Stimulated activated naive CD8-positive, alpha-beta T cell treated with anti-CD3 and anti-CD28 coated beads, Interleukin-15, Interleukin-2, amounts not matched to agents 100 U/mL and 50 U/mL, for 24 hours (primary cell): Measurements from ENCODE around the gene KIF9.
"Not testable (repeated sequence)": the region's sequence is repeated elsewhere in the genome, so short reads cannot be mapped to it uniquely, and the experiment has no call there.

Experiments used
- ATAC-seq: fragments of 150-1000 bp; cut with Tn5 transposase; one replicate; pipeline ENCODE4 v1.10.0; 2021
- DNase-seq: peaks from one replicate; pipeline ENCODE4 v3.0.0; 2021

Gene KIF9, protein sequence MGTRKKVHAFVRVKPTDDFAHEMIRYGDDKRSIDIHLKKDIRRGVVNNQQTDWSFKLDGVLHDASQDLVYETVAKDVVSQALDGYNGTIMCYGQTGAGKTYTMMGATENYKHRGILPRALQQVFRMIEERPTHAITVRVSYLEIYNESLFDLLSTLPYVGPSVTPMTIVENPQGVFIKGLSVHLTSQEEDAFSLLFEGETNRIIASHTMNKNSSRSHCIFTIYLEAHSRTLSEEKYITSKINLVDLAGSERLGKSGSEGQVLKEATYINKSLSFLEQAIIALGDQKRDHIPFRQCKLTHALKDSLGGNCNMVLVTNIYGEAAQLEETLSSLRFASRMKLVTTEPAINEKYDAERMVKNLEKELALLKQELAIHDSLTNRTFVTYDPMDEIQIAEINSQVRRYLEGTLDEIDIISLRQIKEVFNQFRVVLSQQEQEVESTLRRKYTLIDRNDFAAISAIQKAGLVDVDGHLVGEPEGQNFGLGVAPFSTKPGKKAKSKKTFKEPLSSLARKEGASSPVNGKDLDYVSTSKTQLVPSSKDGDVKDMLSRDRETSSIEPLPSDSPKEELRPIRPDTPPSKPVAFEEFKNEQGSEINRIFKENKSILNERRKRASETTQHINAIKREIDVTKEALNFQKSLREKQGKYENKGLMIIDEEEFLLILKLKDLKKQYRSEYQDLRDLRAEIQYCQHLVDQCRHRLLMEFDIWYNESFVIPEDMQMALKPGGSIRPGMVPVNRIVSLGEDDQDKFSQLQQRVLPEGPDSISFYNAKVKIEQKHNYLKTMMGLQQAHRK

DNA sequence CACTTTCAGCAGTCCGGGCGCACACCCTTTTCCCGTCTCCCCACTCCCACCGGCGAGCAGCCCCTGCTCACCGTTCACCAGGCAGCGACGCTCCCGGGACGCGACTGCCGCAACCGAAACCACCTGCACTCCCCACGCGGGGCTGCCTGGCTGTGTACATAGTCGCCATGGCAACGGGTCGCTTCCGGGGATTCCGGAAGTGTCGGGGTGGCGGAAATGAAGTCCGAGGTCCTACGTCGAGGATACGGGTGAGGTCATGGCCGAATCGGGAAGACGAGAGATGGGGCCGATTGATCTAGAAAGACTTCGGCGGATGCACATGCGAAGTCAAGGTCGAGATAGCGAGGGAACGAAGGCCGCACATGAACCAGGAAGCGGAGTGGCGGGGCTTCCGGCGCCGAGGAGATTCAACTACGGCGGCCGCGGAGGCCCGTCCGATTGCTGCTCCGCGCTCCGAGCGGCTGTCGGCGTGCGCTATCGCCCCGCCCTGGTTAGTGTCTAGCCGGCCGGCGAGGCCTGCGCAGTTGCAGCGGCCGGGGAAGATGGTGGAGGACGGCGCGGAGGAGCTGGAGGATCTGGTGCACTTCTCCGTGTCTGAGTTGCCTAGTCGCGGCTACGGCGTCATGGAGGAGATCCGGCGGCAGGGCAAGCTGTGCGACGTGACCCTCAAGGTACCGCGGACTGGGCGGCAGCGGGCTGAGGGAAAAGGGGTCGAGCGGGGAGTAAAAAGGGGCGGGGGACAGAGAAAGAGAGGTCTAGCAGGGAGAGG, at the start of gene KIF9, which contains the start of gene KLHL18:
Gene KIF9, minus strand, starts transcription at position 376 of the 769 bp plus-strand sequence. CDS start 5,425 bp downstream, outside the sequence.
Gene KLHL18, plus strand, starts transcription at position 521 of the 769 bp plus-strand sequence. Its CDS starts 22 bp downstream, at position 543.
- peak; percentile 91 for ATAC-seq
- DNase-seq = peak; percentile 96

DNA sequence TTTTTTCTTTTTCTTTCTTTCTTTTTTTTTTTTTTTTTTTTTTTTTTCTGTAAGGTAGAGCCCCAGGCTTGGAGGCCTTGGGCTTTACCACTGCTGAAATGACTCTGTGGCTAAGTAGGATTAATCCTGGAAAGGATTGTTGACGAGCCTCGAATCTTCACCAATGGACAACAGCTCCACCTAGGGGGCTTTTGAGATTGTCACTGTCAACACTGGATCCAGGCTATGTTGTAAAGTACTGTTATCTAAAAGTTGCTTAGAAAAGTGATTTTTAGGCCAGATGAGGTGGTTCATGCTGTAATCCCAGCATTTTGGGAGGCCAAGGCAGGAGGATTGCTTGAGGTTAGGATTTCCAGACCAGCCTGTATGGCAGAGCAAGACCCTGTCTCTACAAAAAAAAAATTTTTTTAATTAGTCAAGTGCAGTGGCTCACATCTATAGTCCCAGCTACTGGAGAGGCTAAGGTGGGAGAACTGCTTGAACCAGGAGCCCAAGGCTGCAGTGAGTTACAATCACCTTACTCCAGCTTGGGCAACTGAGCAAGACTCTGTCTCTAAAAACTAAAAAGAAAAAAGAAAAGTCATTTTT, 41.8 kb upstream of the KIF9 start:
- DNase-seq = peak; percentile 44
- peak; percentile 40 for ATAC-seq

DNA sequence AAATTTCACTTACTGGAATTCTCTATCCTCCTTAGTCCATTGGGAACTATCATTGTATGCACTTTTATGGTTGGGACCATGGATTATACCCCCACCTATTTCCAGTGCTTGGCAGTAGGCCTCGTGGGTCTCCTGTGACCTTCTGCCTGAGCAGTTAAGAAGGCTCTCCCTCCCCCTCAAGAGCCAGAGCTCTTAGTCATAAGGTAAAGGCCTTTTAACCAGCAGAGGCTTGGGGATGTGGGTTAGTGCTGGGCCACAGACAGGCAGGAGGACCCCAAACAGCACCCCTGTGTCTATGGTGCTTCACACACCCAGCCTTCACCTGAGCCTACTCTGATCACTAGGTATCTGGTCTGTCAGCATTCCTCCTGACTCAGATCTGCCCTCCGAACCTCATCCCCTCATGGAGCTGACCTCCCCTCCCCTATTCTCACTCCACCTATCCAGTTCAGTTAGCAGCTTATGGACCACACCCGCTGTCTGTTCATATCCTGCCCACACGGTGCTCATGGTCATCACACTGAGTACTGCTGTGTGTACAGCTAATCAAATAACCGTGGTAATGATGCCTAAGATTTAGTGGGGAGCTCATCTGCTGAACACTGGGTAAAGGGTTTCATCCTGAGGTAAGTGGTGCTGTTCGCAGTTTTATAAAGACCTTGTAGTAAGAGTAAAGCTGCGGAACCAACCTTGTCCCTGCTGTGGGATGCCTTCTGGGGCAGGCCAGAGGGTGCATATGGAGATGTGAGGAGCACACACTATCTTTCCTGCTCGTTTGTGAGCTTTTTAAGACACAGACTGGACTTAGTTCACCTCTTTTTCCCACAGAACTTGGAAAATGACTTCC, 41.1 kb upstream of the KIF9 start:
- no peak for DNase-seq
- ATAC-seq = peak; percentile 68

DNA sequence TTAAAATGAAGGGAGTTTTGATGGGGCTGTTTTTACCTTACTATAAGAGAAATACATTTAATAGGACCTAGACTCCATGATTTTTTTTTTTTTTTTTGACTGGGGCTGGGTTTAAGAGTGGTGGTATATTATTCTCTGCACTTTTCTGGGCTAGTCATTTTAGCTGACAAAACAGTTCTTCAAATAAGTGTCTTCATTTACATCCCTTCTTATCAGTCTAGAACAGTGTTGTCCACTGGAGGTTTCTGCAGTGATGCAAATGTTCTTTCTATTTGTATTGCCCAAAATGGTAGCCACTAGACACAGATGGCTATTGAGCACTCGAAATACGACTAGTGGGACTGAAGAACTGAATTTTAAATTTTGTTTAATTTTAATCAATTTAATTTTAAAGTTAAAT, 37.4 kb upstream of the KIF9 start:
- ATAC-seq (no peak), DNase-seq (no peak)

DNA sequence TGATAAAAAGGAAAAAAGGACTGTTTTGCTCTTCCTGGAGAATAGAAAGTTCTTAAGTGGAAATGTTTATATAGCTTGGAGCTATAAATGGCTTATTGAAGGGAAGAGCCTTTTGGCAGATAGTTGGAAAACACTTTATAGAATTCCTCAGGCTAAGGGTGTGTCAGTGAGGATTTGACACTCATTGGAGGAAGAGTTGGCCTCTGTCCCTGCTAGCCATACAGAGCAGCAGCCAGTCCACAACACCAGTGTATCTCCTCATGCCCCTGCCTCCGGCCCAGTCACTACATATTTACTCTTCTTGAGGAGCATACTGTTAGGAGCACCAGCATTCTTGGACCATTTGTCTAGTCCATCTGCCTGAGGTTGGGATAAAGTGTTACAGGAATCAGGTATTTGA, 36.3 kb upstream of the KIF9 start:
- no peak for DNase-seq
- ATAC-seq = no peak

DNA sequence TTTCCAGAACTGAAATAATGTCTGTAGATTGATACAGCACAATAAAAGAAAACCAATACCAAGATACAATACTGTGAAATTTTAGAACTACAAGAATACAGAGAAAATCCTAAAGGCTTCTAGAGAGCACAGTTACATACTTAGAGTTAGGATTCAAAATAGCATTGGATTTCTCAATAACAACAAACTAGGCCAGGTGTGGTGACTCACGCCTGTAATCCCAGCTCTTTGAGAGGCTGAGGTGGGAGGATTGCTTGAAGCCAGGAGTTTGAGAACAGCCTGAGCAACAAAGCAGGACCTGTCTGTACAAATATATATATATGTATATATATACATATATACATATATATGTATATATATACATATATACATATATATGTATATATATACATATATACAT, 33.6 kb upstream of the KIF9 start:
- DNase-seq, ATAC-seq: not testable (repeated sequence)

DNA sequence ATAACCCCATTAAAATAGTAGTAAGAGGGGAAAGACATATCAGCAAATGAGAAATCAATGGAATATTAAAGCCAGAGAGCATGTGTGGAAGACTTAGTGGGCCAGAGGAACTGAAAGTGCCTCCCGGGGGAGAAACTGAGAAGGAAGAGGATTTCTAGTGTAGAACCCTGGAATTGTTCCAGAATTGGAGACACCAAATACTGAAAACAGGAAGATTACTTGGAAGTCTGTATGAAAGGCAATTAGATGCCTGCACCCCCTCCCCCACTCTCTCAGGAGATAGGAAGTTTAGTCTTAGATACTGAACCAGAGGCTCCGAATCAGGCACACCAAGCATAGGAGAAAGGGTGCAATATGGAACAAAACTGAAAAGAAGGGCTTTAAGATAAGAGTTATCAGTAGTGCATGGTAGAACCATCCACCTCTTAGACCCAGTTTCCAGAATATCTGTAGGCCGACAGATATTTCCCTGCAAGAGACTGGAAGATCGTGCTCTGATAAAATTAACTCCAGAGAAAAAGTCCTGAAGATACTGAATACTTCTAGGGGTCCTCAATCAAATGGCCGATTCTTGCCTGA, 32.6 kb upstream of the KIF9 start:
- ATAC-seq (no peak), DNase-seq (no peak)

DNA sequence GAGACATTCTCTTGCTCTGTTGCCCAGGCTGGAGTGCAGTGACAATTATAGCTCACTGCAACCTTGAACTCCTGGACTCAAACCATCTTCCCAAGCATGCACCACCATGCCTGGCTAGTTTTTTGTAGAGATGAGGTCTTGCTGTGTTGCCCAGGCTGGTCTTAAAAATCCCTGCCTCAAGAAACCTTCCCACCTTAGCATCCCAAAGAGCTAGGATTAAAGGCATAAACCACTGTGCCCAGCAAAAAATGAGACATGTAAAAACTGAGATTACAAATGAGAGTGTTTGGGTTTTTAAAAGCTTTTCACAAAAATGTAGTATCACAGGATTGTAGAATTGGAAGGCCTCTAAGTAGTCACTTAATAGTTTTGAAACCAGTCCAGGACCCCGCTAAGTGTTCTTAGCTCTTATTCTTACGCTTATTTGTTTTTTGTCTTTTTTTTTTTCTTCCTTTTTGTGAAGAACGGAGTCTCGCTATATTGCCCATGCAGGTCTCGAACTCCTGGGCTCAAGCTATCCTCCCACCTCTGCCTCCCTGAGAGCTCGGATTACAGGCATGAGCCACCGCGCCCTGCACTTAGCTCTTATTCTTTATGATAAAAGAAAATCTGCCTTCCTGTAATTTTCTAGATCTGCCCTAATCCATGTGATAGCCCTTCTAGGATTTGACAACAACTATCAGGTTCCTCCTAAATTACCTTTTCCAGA, 31.6 kb upstream of the KIF9 start:
- ATAC-seq = no peak
- DNase-seq = no peak

DNA sequence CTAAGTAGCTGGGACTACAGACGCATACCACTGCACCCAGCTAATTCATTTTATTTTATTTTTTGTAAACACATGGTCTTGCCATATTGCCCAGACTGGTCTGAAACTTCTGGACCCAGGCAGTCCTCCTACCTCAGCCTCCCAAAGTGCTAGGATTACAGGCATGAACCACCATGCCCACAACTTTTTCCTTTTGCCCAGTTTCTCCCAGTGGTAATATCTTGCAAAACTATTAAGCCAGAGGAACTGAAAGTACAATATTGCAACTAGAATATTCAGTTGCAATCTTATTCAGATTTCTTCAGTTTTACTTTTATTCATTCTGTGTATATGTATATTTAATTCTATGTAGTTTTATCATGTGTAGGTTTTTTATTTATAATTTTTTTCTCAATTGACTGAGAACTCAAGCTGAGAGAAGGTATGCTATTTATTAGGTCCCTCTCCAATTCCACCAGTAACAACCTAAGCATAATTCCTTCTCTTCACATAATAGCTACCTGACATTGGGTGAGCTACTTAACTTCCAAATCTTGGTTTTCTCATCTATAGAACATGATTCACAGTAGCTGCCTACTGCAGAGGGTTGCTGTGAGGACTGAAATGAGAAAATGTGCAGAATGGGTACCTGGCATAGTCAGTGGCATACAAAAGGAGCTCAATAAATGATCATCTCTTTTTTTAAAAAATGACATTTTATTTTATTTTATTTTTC, 30.9 kb upstream of the KIF9 start:
- no peak for ATAC-seq
- no peak for DNase-seq

DNA sequence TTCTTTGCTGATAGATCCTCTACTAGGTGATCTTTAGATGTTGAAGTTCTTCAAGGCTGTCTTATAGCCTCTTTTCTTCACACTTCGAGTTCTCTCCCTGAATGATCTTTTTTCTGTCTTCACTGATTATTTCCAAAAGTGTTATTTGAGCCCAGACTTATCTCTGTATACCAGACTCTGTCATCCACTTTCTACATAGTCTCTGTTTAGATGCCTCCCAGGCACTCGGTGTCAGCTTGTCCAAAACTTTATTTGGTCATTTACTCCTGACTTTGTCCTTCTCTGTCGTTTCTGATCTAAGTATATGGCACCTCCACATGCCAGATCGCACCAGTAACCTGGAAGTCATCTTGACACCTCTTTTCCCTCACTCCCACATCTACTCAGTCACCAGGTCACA, 27.8 kb upstream of the KIF9 start:
- ATAC-seq (no peak), DNase-seq (no peak)

DNA sequence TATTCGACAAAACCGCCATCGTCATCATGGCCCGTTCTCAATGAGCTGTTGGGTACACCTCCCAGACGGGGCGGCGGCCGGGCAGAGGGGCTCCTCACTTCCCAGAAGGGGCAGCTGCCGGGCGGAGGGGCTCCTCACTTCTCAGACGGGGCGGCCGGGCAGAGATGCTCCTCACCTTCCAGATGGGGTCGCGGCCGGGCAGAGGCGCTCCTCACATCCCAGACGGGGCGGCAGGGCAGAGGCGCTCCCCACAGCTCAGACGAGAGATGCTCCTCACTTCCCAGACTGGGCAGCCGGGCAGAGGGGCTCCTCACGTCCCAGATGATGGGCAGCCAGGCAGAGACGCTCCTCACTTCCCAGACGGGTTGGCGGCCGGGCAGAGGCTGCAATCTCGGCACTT, 26.6 kb upstream of the KIF9 start:
- not testable (repeated sequence) for DNase-seq, ATAC-seq

DNA sequence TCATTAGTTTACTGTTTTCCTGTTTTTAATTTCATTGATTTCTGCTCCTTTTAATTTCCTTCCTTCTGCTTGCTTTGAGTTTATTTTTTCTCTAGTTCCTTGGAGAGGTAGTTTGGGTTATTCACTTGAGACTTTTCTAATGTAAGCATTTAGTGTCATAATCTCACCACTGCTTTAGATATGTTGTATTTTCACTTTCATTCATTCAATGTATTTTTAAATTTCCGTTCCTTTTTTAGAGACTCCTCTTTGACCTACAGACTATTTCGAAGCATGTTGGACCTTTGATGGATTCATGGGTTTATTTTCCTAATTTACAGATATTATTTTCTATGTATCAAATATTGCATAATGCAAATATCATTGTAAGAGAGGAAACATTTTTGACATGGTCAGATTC, 23.4 kb upstream of the KIF9 start:
- ATAC-seq = no peak
- no peak for DNase-seq

DNA sequence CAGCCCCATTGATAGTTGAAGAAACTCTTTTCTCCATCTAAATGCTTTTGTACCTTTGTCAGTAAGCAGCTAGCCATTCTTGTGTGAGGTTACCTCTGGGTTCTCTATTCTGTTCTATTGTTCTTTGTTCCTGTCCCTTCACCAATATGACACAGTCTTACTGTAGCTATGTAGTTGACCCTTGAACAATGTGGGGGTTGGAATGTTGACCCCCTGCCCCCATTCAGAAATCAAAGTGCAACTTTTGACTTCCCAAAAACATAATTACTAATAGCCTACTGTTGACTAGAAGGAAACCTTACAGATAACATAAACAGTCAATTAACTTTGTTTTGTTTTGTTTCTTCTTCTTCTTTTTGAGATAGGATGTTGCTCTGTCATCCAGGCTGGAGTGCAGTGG, 18.9 kb upstream of the KIF9 start:
- ATAC-seq (no peak), DNase-seq (no peak)

DNA sequence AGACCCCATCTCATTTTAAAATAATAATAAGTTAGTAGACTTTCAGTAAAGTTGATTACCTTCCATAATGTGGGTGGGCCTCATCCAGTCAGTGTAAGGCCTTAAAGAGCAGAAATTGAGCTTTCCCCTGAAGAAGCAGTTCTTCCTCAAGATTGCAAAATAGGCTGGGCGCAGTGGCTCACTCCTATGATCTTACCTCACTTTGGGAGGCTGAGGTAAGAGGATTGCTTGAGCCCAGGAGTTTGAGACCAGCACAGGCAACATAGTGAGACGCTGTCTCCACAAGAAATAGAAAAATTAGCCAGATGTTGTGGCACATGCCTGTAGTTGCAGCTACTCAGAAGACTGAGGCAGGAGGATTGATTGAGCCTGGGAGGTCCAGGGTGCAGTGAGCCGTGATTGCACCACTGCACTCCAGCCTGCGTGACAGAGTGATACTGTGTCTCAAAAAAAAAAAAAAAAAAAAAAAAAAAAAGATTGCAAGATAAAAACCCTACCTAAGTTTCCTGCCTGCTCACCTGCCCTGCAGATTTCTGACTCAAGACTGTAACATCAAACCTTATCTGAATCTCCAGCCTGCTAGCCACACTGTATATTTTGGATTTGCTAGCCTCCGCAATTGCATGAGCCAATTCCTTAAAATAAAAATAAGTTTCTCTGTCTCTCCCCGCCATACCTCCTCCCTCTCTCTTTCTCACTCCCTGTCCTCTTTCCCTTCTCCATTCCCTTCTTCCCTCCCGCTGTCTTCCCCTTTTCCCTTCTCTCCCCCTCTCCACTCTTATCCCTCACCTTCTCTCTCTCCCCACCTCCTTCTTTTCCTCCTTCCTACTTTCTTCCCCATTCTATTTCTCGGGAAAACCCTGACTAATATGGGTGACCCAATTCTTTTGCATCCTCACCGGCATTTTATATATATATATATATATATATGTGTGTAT, 17.1 kb upstream of the KIF9 start:
- no peak for DNase-seq
- no peak for ATAC-seq

DNA sequence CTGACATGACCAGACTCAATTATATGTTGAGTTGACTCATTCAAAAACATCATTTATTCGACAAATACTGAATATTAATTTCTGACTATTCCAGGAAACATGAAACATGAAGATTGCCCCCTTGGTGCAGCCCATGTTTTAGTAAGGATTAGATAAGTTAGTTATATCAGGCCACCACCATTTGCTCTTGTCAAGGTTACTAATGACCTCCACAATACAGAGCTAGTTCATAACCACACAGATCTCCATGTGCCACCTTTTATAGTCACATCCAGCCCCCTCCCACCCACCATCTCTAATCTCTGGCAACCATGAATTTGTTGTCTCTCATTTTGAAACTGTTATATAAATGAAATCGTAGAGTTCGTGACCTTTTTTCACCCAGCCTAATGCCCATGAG, 15.8 kb upstream of the KIF9 start:
- DNase-seq (no peak), ATAC-seq (no peak)

DNA sequence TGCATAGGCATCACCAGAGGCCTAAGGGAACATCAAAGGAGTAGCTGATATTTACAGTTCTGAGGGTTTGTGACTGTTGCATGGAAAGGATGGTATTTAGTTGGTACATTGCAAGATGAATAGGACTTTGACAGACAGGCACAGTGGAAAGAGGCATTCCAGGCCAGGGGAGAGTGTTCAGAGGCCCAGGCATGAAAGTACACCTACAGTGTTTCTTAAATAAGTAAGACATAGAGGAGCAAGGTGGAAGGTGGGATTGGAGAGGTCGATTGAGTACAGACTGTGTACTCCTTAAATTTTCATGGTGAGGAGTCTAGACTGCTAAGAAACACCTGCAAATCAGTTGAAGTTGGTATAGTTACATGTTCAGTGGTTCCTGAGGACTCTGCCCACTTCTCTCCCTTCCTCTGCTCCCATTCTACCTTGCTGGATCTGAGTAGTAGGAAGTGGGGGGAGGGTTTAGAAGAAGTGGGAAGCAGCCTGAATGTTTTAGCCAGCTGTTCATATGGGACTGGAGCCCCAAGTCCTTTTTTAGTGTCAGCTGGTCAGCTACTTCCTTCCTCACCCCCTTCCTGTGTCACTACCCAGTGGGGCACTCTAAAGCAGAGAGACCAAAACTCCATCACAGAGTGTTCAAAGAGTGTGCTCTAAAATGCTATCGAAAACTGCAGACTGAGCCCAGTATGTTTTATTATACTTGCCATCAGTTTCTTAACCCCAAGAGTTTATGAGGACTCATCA, 14.1 kb upstream of the KIF9 start:
- no peak for DNase-seq
- ATAC-seq = no peak

DNA sequence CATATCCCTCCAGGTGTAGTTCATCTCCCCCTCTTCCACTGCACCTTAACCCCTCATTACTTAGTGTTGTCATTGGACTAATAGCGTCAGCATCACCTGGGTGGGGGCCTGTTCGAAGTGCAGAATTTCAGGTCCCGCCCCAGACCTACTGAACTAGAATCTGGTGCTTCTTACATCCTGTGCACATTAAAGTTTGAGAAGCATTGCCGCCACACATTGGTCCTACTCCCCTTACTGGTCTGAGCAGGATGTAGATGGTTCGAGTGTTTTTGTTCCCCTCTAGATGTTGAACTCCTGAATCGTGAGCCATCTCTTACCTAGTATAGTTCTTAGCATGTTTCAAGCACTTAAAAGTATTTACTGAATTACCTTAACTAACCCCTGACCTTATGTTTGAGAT, 13.4 kb upstream of the KIF9 start:
- DNase-seq = no peak
- ATAC-seq = no peak

DNA sequence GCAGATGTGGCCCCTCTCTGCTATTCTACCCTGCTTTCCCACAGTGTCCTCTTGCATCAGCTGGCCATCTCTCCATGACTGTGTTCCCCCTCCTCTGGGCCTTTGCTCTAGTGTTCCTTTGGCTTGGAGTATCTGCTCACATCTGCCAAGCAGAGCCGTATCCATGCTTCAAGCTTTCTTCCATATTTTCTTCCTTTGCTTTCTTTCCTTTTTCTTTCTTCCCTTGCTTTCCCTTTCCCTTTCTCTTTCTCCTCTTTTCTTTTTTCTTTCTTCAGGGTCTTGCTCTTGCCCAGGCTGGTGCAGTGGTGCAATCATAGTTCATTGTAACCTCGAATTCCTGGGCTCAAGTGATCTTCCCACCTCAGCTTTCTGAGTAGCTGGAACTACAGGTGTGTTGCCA, 12.7 kb upstream of the KIF9 start:
- no peak for ATAC-seq

More for the DNA sequence above, 12.7 kb upstream of the KIF9 start:
- DNase-seq = no peak
